Cardiac muscle cell (in vitro differentiated cells and primary cell): ENCODE data around the gene MANSC1. TPM values are rescaled to one million over a fixed set of nuclear protein-coding genes. Genes with fewer than 3 reads are reported as not detected.

Experiments
- DNase-seq, 2 donors: peaks; one replicate each; pipeline versions ENCODE4 v3.0.0 to v3.0.0-alpha.2; 2010 to 2017; ENCODE audit warnings: low read depth in 1 of 2, low spot score in 1 of 2
- H3K27ac ChIP-seq: fragments of 200-600 bp; sonication (generic); 2 replicates; pipeline ENCODE4 v1.5.1; 2016
- H3K27me3 ChIP-seq: fragments of 200-600 bp; sonication (generic); 2 replicates; pipeline ENCODE4 v1.6.0; 2016; ENCODE audit warnings: control low read depth
- H3K36me3 ChIP-seq: fragments of 200-600 bp; sonication (generic); 2 replicates; pipeline ENCODE4 v1.5.1; 2016; ENCODE audit warnings: control low read depth
- H3K4me1 ChIP-seq: fragments of 200-600 bp; sonication (generic); 2 replicates; pipeline ENCODE4 v1.8.1; 2017; ENCODE audit warnings: low read depth, mild to moderate bottlenecking, mixed run types
- H3K4me3 ChIP-seq: fragments of 200-600 bp; sonication (generic); 2 replicates; pipeline ENCODE4 v1.5.1; 2016; ENCODE audit warnings: mild to moderate bottlenecking
- H3K9me3 ChIP-seq: fragments of 200-600 bp; sonication (generic); 2 replicates; pipeline ENCODE4 v1.5.1; 2017; ENCODE audit warnings: low read depth, mild to moderate bottlenecking, control low read depth
- polyA plus RNA-seq: library from polyadenylated mRNA; unstranded; fragments of >200 nt; fragmentation: Nextera tagmentation; extraction: Ambion mirVana; gene quantifications from 2 replicates; pipeline ENCODE4 v1.2.1, GENCODE V29; 2016
- total RNA-seq: library from RNA; depleted of rRNA; stranded (reverse); fragments of >200 nt; gene quantifications from 2 replicates; pipeline ENCODE4 v1.2.3, GENCODE V29; 2016
- TF ChIP-seq, protein P1 (sequence below): IDR thresholded peaks from 2 replicates; pipeline ENCODE4 v1.5.1; 2012; ENCODE audit warnings: low read depth, mild to moderate bottlenecking, low read length

The MANSC1 gene
- total and polyA plus RNA-seq, 2 experiments from 2014 or later: 2.6 to 7.3 TPM

DNA sequence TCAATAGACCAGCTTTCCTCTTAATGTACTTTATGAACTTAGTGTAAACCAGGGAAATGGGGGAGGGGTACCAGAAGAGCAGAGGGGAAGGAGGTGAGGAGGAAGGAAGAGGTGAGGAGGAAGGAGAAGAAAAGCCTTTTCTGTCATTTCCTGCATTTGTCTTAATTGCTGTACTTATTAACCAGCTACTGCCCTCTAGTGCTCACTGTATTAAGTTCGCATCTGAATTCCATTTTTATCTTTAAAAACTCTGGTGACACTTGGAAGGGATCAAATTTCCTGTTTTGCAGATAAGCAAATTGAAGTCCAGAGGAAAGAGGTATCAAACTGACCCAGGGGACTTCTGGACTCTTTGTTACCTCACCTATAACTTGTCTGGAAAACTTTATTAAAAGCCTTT lies 22.2 kb downstream of the MANSC1 start:
- no peak overlapping the region for H3K27ac ChIP-seq
- H3K4me1 ChIP-seq: no peaks in the 10 kb centered on the region
- H3K36me3 ChIP-seq: no peaks in the 10 kb centered on the region
- peak; percentile 71 to 79 for DNase-seq
- no peak overlapping the region for H3K4me3 ChIP-seq
- H3K9me3 ChIP-seq: no peaks in the 10 kb centered on the region
- TF ChIP-seq, protein P1, sequence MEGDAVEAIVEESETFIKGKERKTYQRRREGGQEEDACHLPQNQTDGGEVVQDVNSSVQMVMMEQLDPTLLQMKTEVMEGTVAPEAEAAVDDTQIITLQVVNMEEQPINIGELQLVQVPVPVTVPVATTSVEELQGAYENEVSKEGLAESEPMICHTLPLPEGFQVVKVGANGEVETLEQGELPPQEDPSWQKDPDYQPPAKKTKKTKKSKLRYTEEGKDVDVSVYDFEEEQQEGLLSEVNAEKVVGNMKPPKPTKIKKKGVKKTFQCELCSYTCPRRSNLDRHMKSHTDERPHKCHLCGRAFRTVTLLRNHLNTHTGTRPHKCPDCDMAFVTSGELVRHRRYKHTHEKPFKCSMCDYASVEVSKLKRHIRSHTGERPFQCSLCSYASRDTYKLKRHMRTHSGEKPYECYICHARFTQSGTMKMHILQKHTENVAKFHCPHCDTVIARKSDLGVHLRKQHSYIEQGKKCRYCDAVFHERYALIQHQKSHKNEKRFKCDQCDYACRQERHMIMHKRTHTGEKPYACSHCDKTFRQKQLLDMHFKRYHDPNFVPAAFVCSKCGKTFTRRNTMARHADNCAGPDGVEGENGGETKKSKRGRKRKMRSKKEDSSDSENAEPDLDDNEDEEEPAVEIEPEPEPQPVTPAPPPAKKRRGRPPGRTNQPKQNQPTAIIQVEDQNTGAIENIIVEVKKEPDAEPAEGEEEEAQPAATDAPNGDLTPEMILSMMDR: peak; percentile 65
- no peaks in the 10 kb centered on the region for H3K27me3 ChIP-seq

DNA sequence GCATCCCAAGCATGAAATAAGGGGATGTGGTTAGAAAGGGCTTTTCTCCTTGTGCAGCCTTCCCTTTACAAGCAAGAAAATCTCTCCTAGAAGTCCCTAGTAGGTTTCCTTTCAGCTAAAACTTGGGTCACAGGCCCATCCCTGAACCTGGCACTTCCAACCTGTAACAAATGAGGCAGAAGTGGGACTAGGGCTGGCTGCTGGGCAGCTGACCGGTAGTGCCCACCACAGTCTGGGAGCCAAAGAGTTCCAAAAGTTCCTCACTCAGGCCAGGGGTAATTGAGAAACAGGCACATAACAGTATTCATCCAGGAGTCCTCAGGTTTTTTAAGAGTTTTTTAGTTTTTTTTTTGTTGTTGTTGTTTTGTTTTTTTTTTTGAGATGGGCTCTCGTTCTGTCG lies 23.8 kb downstream of the MANSC1 start:
- no peaks in the 10 kb centered on the region for H3K36me3 ChIP-seq
- no peak overlapping the region for H3K27ac ChIP-seq
- H3K9me3 ChIP-seq: no peaks in the 10 kb centered on the region
- no peak overlapping the region for H3K4me3 ChIP-seq
- TF ChIP-seq, protein P1: no peak
- no peaks in the 10 kb centered on the region for H3K27me3 ChIP-seq
- no peaks in the 10 kb centered on the region for H3K4me1 ChIP-seq
- no peak for DNase-seq

DNA sequence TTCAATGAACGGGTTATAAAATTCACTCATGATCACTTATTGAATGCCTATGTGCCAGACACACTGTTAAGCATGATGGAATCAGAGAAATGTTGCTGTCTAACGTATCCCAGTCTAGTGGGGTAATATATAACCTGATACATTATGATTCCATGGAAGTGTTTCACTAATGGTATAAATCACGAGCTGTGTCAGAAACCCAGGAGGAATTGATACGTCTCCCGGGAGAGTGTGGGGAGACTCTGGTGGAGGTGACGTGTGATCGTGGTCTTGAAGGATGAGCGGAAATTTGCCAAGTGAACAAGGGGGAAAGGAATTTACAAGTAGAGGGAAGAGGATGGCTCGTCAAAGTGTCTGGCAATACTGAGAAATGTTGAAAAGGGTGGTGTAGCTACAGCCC lies 26.5 kb downstream of the MANSC1 start:
- no peak overlapping the region for H3K27ac ChIP-seq
- no peaks in the 10 kb centered on the region for H3K9me3 ChIP-seq
- H3K4me1 ChIP-seq: no peaks in the 10 kb centered on the region
- TF ChIP-seq, protein P1: no peak
- DNase-seq: no peak
- no peaks in the 10 kb centered on the region for H3K36me3 ChIP-seq
- H3K4me3 ChIP-seq: no peak overlapping the region
- H3K27me3 ChIP-seq: no peaks in the 10 kb centered on the region

DNA sequence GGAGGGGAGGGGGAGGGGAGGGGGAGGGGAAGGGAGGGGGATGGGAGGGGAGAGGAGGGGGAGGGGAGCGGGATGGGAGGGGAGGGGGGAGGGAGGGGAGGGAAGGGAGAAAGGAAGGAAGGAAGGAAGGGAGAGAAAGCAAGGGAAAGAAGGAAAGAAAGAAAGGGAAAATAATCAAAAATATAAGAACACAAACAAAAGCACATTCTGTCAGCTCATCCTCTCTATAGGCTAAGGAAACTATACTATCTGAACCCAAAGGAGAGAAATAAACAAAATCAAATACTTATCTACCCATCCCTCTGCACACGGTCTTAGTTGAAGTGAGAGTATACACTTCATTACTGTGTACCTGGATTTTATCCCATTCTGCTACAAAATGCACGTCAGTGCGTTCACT lies 26.9 kb downstream of the MANSC1 start:
- H3K27ac ChIP-seq: no peak overlapping the region
- TF ChIP-seq, protein P1: no peak

DNA sequence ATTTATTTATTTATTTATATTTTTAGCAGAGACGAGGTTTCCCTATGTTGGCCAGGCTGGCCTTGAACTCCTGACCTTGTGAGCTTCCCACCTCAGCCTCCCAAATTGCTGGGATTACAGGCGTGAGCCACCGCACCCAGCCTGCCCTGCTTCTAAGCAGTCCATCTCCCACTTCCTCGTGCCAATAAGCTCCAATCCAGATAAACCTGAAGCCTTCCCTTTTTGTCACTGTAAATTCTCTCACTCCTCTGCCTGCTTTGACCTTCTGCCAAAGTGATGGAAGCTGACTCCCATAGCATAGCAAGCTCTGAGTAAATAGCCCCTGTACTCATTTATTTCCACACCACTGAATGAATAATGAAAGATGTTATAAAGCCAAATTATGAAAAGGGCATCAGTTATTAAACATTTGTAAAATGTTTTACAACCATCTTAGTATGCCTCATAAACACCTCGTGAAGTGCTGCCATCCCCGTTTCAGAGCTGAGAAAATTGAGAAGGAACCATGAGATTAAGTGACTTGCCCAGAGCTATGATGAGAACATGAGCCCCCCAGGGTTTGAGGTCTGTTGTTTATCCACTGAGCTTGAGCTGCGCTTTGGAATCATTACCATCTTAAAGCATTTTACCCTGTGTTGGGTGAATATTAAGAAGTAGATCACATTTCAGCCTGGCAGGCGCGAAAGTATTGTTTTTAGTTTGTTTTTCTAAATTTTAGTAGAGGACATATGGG lies 30.4 kb downstream of the MANSC1 start:
- TF ChIP-seq, protein P1: no peak
- H3K4me3 ChIP-seq: no peak overlapping the region
- H3K9me3 ChIP-seq: no peaks in the 10 kb centered on the region
- no peak overlapping the region for H3K27ac ChIP-seq
- H3K27me3 ChIP-seq: no peaks in the 10 kb centered on the region
- no peaks in the 10 kb centered on the region for H3K36me3 ChIP-seq
- H3K4me1 ChIP-seq: no peaks in the 10 kb centered on the region
- DNase-seq: peak in 1 of 2 donors; percentile 32

More for the DNA sequence above, 26.9 kb downstream of the MANSC1 start:
- Histone ChIP-seq H3K4me3 (no peak overlapping the region), H3K9me3 (no peaks in the 10 kb centered on the region), H3K4me1 (no peaks in the 10 kb centered on the region), H3K36me3 (no peaks in the 10 kb centered on the region), H3K27me3 (no peaks in the 10 kb centered on the region)
- DNase-seq: no peak
